ENCODE data around the gene TOR3A.

Gene TOR3A

DNA sequence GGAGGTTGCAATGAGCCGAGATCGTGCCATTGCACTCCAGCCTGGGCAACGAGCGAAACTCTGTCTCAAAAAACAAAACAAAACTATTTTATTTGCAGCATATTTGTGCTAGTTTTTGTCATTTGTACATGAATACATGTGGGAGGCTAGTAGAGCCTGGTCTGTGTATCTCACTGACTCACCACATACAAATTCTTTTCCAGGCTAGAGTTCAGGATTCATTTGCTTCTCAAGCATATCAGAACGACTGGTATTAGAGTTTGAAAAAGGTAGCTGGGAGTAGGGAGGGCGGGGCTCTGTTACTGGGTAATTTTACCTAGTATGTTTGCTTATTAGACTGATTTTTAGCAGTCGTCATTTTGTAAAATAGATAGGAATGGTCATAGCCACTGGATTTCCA is 4.5 kb upstream of the TOR3A start:
- DNase-seq (ENCODE audit: low read depth) = no peak
- TF ChIP-seq, protein P1, sequence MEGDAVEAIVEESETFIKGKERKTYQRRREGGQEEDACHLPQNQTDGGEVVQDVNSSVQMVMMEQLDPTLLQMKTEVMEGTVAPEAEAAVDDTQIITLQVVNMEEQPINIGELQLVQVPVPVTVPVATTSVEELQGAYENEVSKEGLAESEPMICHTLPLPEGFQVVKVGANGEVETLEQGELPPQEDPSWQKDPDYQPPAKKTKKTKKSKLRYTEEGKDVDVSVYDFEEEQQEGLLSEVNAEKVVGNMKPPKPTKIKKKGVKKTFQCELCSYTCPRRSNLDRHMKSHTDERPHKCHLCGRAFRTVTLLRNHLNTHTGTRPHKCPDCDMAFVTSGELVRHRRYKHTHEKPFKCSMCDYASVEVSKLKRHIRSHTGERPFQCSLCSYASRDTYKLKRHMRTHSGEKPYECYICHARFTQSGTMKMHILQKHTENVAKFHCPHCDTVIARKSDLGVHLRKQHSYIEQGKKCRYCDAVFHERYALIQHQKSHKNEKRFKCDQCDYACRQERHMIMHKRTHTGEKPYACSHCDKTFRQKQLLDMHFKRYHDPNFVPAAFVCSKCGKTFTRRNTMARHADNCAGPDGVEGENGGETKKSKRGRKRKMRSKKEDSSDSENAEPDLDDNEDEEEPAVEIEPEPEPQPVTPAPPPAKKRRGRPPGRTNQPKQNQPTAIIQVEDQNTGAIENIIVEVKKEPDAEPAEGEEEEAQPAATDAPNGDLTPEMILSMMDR (IDR thresholded peaks at IDR 0.05; ENCODE audit: low read depth, low read length, missing control alignments) = no peak
- H3K4me3 ChIP-seq (ENCODE audit: low read depth, low read length) = no peak overlapping the region

DNA sequence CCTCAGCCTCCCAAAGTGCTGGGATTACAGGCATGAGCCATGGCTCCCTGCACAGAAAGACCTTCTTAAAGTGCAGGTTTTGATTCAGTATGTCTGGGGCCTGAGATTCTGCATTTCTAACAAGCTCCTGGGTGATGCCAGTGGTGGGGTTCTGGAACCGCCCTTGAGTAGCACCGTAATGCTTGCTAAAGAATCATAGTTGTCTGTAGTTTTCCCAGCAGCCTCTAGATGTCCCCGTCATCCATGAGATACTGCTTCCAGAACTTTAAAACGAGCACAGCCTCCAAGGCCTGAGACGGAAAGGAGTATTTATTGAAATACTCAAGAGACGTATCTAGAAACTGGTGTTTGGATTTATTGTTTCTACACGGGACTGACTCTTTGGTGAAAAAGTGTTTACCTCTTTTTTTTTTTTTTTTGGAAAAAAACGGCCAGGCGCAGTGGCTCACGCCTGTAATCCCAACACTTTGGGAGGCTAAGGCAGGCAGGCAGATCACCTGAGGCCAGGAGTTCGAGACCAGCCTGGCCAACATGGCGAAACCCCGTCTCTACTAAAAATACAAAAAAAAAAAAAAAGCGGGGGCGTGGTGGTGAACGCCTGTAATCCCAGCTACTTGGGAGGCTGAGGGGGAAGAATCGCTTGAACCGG is 2.6 kb upstream of the TOR3A start:
- TF ChIP-seq, protein P1 (IDR thresholded peaks at IDR 0.05; ENCODE audit: low read depth, low read length, missing control alignments) = peak; percentile 68
- peak; percentile 53 for DNase-seq (ENCODE audit: low read depth)
- no peak overlapping the region for H3K4me3 ChIP-seq (ENCODE audit: low read depth, low read length)

- peak overlapping the region; percentile 92 for H3K4me3 ChIP-seq (ENCODE audit: low read depth, low read length)
- TF ChIP-seq, protein P1 (IDR thresholded peaks at IDR 0.05; ENCODE audit: low read depth, low read length, missing control alignments) = no peak
- DNase-seq (ENCODE audit: low read depth) = no peak
These were observed 794 bp upstream of the TOR3A start for GRCh38 chr1:179080866-179081686.

- TF ChIP-seq, protein P1 (IDR thresholded peaks at IDR 0.05; ENCODE audit: low read depth, low read length, missing control alignments) = no peak
- H3K4me3 ChIP-seq (ENCODE audit: low read depth, low read length) = peak overlapping the region; percentile 92
- DNase-seq (ENCODE audit: low read depth) = no peak
These were observed 596 bp downstream of the TOR3A start for GRCh38 chr1:179082333-179082998.

- TF ChIP-seq, protein P1 (IDR thresholded peaks at IDR 0.05; ENCODE audit: low read depth, low read length, missing control alignments) = no peak
- DNase-seq (ENCODE audit: low read depth) = no peak
- H3K4me3 ChIP-seq (ENCODE audit: low read depth, low read length) = peak overlapping the region; percentile 92
These were observed 1.1 kb downstream of the TOR3A start for GRCh38 chr1:179082999-179083335.

DNA sequence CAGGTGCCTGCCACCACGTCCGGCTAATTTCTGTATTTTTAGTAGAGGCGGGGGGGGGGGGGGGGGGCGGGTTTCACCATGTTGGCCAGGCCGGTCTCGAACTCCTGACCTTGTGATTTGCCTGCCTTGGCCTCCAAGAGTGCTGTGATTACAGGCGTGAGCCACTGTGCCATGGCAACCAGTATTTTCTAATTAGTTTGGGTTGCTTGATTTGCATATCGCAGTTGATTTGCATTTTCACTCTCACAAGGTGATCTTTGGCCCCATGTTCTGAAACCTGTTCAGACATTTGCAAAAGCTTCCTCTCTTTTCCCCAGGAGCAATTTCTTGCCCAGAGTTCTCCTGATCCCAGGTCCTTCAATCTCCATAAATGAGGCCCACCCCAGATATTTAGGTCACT is 1.7 kb downstream of the TOR3A start:
- DNase-seq (ENCODE audit: low read depth) = peak; percentile 78
- peak overlapping the region; percentile 92 for H3K4me3 ChIP-seq (ENCODE audit: low read depth, low read length)
- TF ChIP-seq, protein P1 (IDR thresholded peaks at IDR 0.05; ENCODE audit: low read depth, low read length, missing control alignments) = no peak

Data from GM12864 (cell line).